Pancreas (tissue), 10 donors: Measurements from ENCODE around the gene IL36G. TPM values are rescaled to one million over a fixed set of nuclear protein-coding genes. Genes with fewer than 3 reads are reported as not detected.
A peak's percentile ranks its signal among the peaks of the same experiment; 100 is the strongest.

Experiments
- ATAC-seq, 4 donors: fragments of 200-7000 bp; cut with Tn5 transposase; one replicate each; pipeline versions ENCODE4 v1.8.0 to v1.9.1; 2020; ENCODE audit warnings: mild to moderate bottlenecking in 4 of 4, moderate library complexity in 4 of 4
- DNase-seq, 6 donors: peaks; one replicate each; pipeline ENCODE4 v3.0.0-alpha.2; 2020
- FAIRE-seq: peaks from 2 replicates; lab custom pipeline; 2012; peaks lifted over from hg19 to GRCh38; lab: Jason Lieb, UNC
- H3K27ac ChIP-seq, 4 donors: fragments of 200-600 bp; sonication (generic); 1 replicate in 3 of 4; 2 replicates in 1 of 4; pipeline versions ENCODE4 v1.5.0 to v1.8.0; 2020
- H3K27me3 ChIP-seq, 4 donors: fragments of 200-600 bp; one replicate each; pipeline ENCODE4 v1.8.0; 2021
- H3K36me3 ChIP-seq, 3 donors: fragments of 200-600 bp; sonication (generic) in 1 of 3; one replicate each; pipeline versions ENCODE4 v1.5.0 to v1.8.0; 2020 to 2021
- H3K4me1 ChIP-seq, 3 donors: fragments of 200-600 bp; one replicate each; pipeline ENCODE4 v1.8.0; 2021
- H3K4me3 ChIP-seq, 4 donors: fragments of 200-600 bp; sonication (generic) in 2 of 4; one replicate each; pipeline versions ENCODE4 v1.5.0 to v1.8.0; 2020 to 2021
- H3K9me3 ChIP-seq, 4 donors: fragments of 200-600 bp; one replicate each; pipeline ENCODE4 v1.8.0; 2021
- WGBS, 2 donors: extraction: QIAGEN DNeasy Blood & Tissue Kit; methylation state at CpG; one replicate each; pipeline ENCODE4 v1.1.7; 2013; 5-methylcytosine and 5-hydroxymethylcytosine counted together
- intact Hi-C, 3 donors: fragments of 100-400 bp; cut with DNase I; formaldehyde crosslinking; loops; one replicate each; pipeline versions ENCODE4 v1.11.1 to v1.14.2; 2022
- polyA plus RNA-seq, 2 donors: library from polyadenylated mRNA; stranded (reverse); fragments of 200-250 nt; gene quantifications; one replicate each; pipeline ENCODE4 v1.2.3, GENCODE V29; 2013
- total RNA-seq, 6 donors: library from RNA; stranded (reverse); fragmentation: NEBNext Ultra II Directional in 4 of 6; extraction: Animal tissue kit (Norgen Biotek cat#: 25700) in 4 of 6; gene quantifications; one replicate each; pipeline versions ENCODE4 v1.2.1 to v1.2.4, GENCODE V29; 2021 to 2023
- TF ChIP-seq, protein P1 (sequence below), 4 donors: fragments of 200-600 bp; sonication (generic) in 3 of 4; IDR thresholded peaks; one replicate each; pipeline versions ENCODE4 v1.5.0 to v1.8.0; 2021; ENCODE audit warnings: antibody characterized with exemption in 4 of 4
- donor health status: healthy with polysubstance abuse.
- donor health status: DM: no; HTN: no; CAD: no; lungs with moderate emphysema.
- donor health status: DM: no; HTN: no; CAD: no.
- donor health status: control.
- donor health status: control.
- donor health status: Bipolar disorder and iron deficiency.
- donor health status: DM: yes; HTN: yes; CAD: no.
- donor health status: DM: no; HTN: no; CAD: no.
- donor health status: DM: no; HTN: no; CAD: no.
- donor health status: DM: yes; HTN: yes; CAD: no.

The IL36G gene
- total and polyA plus RNA-seq, 8 donors, result not detected

GRCh38 chr2:112962308-112963175 is 15.3 kb upstream of the IL36G start:
- no peak overlapping the region for H3K4me3 ChIP-seq
- no peaks in the 10 kb centered on the region for H3K27me3 ChIP-seq
- H3K27ac ChIP-seq, result no peak overlapping the region
- H3K9me3 ChIP-seq, result no peaks in the 10 kb centered on the region
- intact Hi-C loops, result no loop called here
- TF ChIP-seq, protein P1, sequence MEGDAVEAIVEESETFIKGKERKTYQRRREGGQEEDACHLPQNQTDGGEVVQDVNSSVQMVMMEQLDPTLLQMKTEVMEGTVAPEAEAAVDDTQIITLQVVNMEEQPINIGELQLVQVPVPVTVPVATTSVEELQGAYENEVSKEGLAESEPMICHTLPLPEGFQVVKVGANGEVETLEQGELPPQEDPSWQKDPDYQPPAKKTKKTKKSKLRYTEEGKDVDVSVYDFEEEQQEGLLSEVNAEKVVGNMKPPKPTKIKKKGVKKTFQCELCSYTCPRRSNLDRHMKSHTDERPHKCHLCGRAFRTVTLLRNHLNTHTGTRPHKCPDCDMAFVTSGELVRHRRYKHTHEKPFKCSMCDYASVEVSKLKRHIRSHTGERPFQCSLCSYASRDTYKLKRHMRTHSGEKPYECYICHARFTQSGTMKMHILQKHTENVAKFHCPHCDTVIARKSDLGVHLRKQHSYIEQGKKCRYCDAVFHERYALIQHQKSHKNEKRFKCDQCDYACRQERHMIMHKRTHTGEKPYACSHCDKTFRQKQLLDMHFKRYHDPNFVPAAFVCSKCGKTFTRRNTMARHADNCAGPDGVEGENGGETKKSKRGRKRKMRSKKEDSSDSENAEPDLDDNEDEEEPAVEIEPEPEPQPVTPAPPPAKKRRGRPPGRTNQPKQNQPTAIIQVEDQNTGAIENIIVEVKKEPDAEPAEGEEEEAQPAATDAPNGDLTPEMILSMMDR (IDR thresholded peaks at IDR 0.05), result no peak
- H3K4me1 ChIP-seq, result no peaks in the 10 kb centered on the region
- DNase-seq (no peak), ATAC-seq (no peak), FAIRE-seq (no peak)
- 75 to 78% methylated on average over 3 of the region's 3 CpGs for WGBS, 2 donors
- H3K36me3 ChIP-seq, result no peaks in the 10 kb centered on the region

GRCh38 chr2:112967023-112967422 is 10.8 kb upstream of the IL36G start:
- H3K4me1 ChIP-seq, result no peaks in the 10 kb centered on the region
- no peaks in the 10 kb centered on the region for H3K27me3 ChIP-seq
- no peaks in the 10 kb centered on the region for H3K9me3 ChIP-seq
- H3K27ac ChIP-seq, result no peak overlapping the region
- FAIRE-seq (no peak), ATAC-seq (no peak), DNase-seq (no peak)
- 60 to 63% methylated on average over 2 of the region's 2 CpGs for whole genome bisulfite sequencing, 2 donors
- TF ChIP-seq, protein P1 (IDR thresholded peaks at IDR 0.05), result no peak
- no peaks in the 10 kb centered on the region for H3K36me3 ChIP-seq
- intact Hi-C loops, result no loop called here
- no peak overlapping the region for H3K4me3 ChIP-seq

DNA sequence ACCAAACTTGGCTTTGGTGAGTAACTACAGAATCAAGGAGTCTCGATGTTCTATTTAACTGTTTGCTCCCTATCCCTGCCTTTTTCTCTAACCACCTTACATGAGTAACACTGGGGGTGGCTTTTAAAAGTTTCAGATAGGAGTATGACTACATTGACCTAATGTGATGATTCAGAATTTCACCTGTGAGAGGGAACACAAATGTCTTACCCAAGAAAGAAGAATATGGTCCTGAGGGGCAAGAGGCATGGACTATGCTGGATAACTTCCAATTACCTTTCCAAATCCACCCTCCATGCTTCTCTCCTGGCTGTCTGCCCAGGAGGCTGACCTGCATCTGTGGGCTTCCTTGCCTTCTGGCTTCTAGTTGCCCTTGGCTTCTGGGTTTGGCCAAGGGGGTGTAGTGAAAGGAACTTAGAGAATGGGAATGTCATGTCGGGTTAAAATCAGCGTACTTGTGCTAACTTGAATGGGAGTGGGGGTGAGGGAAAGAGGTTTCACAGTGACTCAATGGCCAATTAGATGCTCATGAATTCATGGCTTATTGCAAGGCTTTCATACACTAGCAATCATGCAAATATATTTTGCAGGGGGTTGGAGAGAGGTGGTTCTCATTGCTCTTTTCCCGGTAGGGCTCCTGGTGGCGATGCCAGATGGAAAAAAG is 5.3 kb upstream of the IL36G start:
- no peaks in the 10 kb centered on the region for H3K36me3 ChIP-seq
- intact Hi-C loops, result no loop called here
- WGBS, 2 donors, result 94 to 96% methylated on average over 5 of the region's 5 CpGs
- H3K27ac ChIP-seq, result no peak overlapping the region
- ATAC-seq (no peak), DNase-seq (no peak), FAIRE-seq (no peak)
- no peak overlapping the region for H3K4me3 ChIP-seq
- H3K4me1 ChIP-seq, result no peaks in the 10 kb centered on the region
- no peaks in the 10 kb centered on the region for H3K9me3 ChIP-seq
- no peaks in the 10 kb centered on the region for H3K27me3 ChIP-seq
- TF ChIP-seq, protein P1 (IDR thresholded peaks at IDR 0.05), result no peak

- Histone ChIP-seq H3K4me3 (no peak overlapping the region), H3K4me1 (no peaks in the 10 kb centered on the region), H3K27me3 (no peaks in the 10 kb centered on the region), H3K9me3 (no peaks in the 10 kb centered on the region), H3K36me3 (no peaks in the 10 kb centered on the region), H3K27ac (no peak overlapping the region)
- no peak for DNase-seq
- TF ChIP-seq, protein P1 (IDR thresholded peaks at IDR 0.05), result no peak
- WGBS, 2 donors, result 15 to 23% methylated on average over 2 of the region's 2 CpGs
- no peak for FAIRE-seq
- ATAC-seq, result peak in 2 of 4 donors; percentile 47 to 62
- intact Hi-C loops, result no loop called here
These were observed 4.7 kb upstream of the IL36G start for GRCh38 chr2:112973156-112973555.
